Measurements from ENCODE around the gene TRAK1.
"Not testable (repeated sequence)": the region's sequence is repeated elsewhere in the genome, so short reads cannot be mapped to it uniquely, and the experiment has no call there.

DNA sequence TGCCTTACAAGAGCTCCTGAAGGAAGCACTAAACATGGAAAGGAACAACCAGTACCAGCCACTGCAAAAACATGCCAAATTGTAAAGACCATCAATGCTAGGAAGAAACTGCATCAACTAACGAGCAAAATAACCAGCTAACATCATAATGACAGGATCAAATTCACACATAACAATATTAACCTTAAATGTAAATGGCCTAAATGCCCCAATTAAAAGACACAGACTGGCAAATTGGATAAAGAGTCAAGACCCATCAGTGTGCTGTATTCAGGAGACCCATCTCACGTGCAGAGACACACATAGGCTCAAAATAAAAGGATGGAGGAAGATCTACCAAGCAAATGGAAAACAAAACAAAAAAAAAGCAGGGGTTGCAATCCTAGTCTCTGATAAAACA lies 14.8 kb downstream of the TRAK1 start:
- not testable (repeated sequence) for TF ChIP-seq CTCF (optimal IDR thresholded peaks at IDR 0.05 in 1 of 3, IDR thresholded peaks at IDR 0.05 in 1 of 3, conservative IDR thresholded peaks at IDR 0.05 in 1 of 3; ENCODE audit: extremely low read depth in 1 of 3, insufficient read depth in 2 of 3, low read length in 3 of 3); EZH2 (IDR thresholded peaks at IDR 0.05; ENCODE audit: low read length)
